22Rv1 (cell line): Measurements from ENCODE around the gene TMEM126A.
"Not testable (repeated sequence)": the region's sequence is repeated elsewhere in the genome, so short reads cannot be mapped to it uniquely, and the experiment has no call there.

Source experiments
- CTCF ChIP-seq: fragments of 450-650 bp; IDR thresholded peaks from 2 replicates; pipeline ENCODE4 v1.5.1; 2017; ENCODE audit warnings: mild to moderate bottlenecking
- ZFX ChIP-seq: fragments of 450-650 bp; IDR thresholded peaks from 2 replicates; pipeline ENCODE4 v1.6.1; 2017; ENCODE audit warnings: antibody characterized with exemption, borderline replicate concordance

- TF ChIP-seq CTCF, ZFX: not testable (repeated sequence)
Measured at GRCh38 chr11:85611643-85612042, 36.1 kb upstream of the TMEM126A start.
